H1 (cell line): ENCODE results near the gene TBC1D9. TPM values are rescaled to one million over a fixed set of nuclear protein-coding genes. Genes with fewer than 3 reads are reported as not detected.

Experiments
- CTCF ChIA-PET: fragments of 300-600 bp; sonication (Branson Sonifier 250); formaldehyde crosslinking; loops from one replicate; lab custom pipeline; 2021; ENCODE audit not compliant: partially characterized antibody; lab: Charles Lee
- POLR2A ChIA-PET: fragments of 300-600 bp; sonication (Branson Sonifier 250); formaldehyde crosslinking; loops from one replicate; lab custom pipeline; 2021; ENCODE audit warnings: inconsistent platforms; ENCODE audit not compliant: partially characterized antibody; lab: Charles Lee
- DNase-seq, 2 experiments: peaks; one replicate each; pipeline versions ENCODE4 v3.0.0 to v3.0.0-alpha.2; 2010 to 2022; ENCODE audit warnings: low spot score in 2 of 2, low read depth in 1 of 2, mixed read lengths in 1 of 2
- FAIRE-seq: peaks from 2 replicates; lab custom pipeline; 2011; peaks lifted over from hg19 to GRCh38; lab: Jason Lieb, UNC
- H2AFZ ChIP-seq: 2 replicates; pipeline ENCODE4 v1.8.1; 2012; ENCODE audit warnings: low read length, inconsistent platforms
- H2AK5ac ChIP-seq: 2 replicates; pipeline ENCODE4 v1.6.1; 2013; ENCODE audit warnings: low read depth, low read length
- H2BK120ac ChIP-seq: replicated peaks from 2 replicates; pipeline ENCODE3; 2013; ENCODE audit warnings: low read depth, low read length, inconsistent platforms
- H2BK12ac ChIP-seq: 2 replicates; pipeline ENCODE4 v1.6.1; 2013; ENCODE audit warnings: low read depth, low read length
- H2BK15ac ChIP-seq: 2 replicates; pipeline ENCODE4 v1.6.1; 2013; ENCODE audit warnings: low read length
- H2BK20ac ChIP-seq: 2 replicates; pipeline ENCODE4 v1.6.1; 2013; ENCODE audit warnings: low read length
- H2BK5ac ChIP-seq: 2 replicates; pipeline ENCODE4 v1.6.1; 2013; ENCODE audit warnings: low read depth, low read length
- H3K14ac ChIP-seq: 2 replicates; pipeline ENCODE4 v1.6.1; 2013; ENCODE audit warnings: inconsistent platforms; ENCODE audit not compliant: insufficient read length
- H3K18ac ChIP-seq: 2 replicates; pipeline ENCODE4 v1.6.1; 2013; ENCODE audit warnings: low read length; ENCODE audit errors: extremely low read depth
- H3K23ac ChIP-seq: 2 replicates; pipeline ENCODE4 v1.6.1; 2013; ENCODE audit warnings: inconsistent platforms; ENCODE audit not compliant: insufficient read length
- H3K23me2 ChIP-seq: 2 replicates; pipeline ENCODE4 v1.6.1; 2013; ENCODE audit warnings: low read depth, low read length
- H3K27ac ChIP-seq: 2 replicates; pipeline ENCODE4 v1.6.1; 2011; ENCODE audit warnings: low read depth, low read length, inconsistent platforms
- H3K27me3 ChIP-seq, 4 experiments: replicated peaks in 1 of 4; 1 replicate in 1 of 4; 2 replicates in 3 of 4; pipeline versions ENCODE4 v1.6.1 to v1.8.1; 2011 to 2013; ENCODE audit warnings: low read length in 3 of 4, mild to moderate bottlenecking in 3 of 4, inconsistent platforms in 2 of 4, mixed read lengths in 2 of 4, moderate library complexity in 1 of 4; ENCODE audit not compliant: control insufficient read depth in 3 of 4, insufficient read depth in 3 of 4; ENCODE audit errors: extremely low read depth in 1 of 4
- H3K36me3 ChIP-seq, 4 experiments: 2 replicates each; pipeline versions ENCODE4 v1.6.1 to v1.8.1; 2011 to 2013; ENCODE audit warnings: mild to moderate bottlenecking in 4 of 4, low read length in 3 of 4, moderate library complexity in 2 of 4, control low read depth in 1 of 4, inconsistent platforms in 1 of 4; ENCODE audit not compliant: insufficient read depth in 4 of 4, control insufficient read depth in 2 of 4
- H3K4ac ChIP-seq: replicated peaks from 2 replicates; pipeline ENCODE3; 2013; ENCODE audit warnings: low read length, low read depth, mixed read lengths, inconsistent platforms; ENCODE audit not compliant: insufficient read length
- H3K4me1 ChIP-seq, 4 experiments: replicated peaks in 1 of 4; 1 replicate in 1 of 4; 2 replicates in 3 of 4; pipeline versions ENCODE4 v1.6.1 to v1.8.1; 2011 to 2013; ENCODE audit warnings: low read length in 3 of 4, inconsistent platforms in 2 of 4, mixed read lengths in 1 of 4; ENCODE audit not compliant: insufficient read depth in 4 of 4, control insufficient read depth in 3 of 4
- H3K4me2 ChIP-seq, 2 experiments: 2 replicates each; pipeline versions ENCODE4 v1.6.1 to v1.8.1; 2011 to 2013; ENCODE audit warnings: low read depth in 2 of 2, low read length in 2 of 2, control low read depth in 1 of 2, inconsistent platforms in 1 of 2, mild to moderate bottlenecking in 1 of 2; ENCODE audit not compliant: insufficient read depth in 1 of 2
- H3K4me3 ChIP-seq, 4 experiments: fragments of 200-600, 300-600 bp in 1 of 4; sonication (generic), shearing (Covaris generic), sonication (Bioruptor Twin) in 1 of 4; 2 replicates each; pipeline versions ENCODE4 v1.5.1 to v1.8.1; 2011 to 2016; ENCODE audit warnings: low read length in 4 of 4, low read depth in 3 of 4, control low read depth in 2 of 4, inconsistent platforms in 2 of 4, mild to moderate bottlenecking in 2 of 4, mixed read lengths in 1 of 4, moderate library complexity in 1 of 4; ENCODE audit not compliant: insufficient read depth in 2 of 4; ENCODE audit errors: extremely low read depth in 1 of 4
- H3K56ac ChIP-seq: replicated peaks from 2 replicates; pipeline ENCODE3; 2013; ENCODE audit warnings: low read depth, mild to moderate bottlenecking, mixed read lengths, low read length, inconsistent platforms; ENCODE audit not compliant: insufficient read length
- H3K79me1 ChIP-seq: 2 replicates; pipeline ENCODE4 v1.6.1; 2013; ENCODE audit warnings: low read depth, low read length, control low read depth
- H3K79me2 ChIP-seq, 2 experiments: 2 replicates each; pipeline versions ENCODE4 v1.6.1 to v1.8.1; 2012 to 2013; ENCODE audit warnings: low read length in 2 of 2, mild to moderate bottlenecking in 2 of 2, inconsistent platforms in 1 of 2; ENCODE audit not compliant: insufficient read depth in 2 of 2, control insufficient read depth in 1 of 2
- H3K9ac ChIP-seq, 4 experiments: replicated peaks in 1 of 4; 1 replicate in 1 of 4; 2 replicates in 3 of 4; pipeline versions ENCODE4 v1.6.1 to v1.8.1; 2011 to 2013; ENCODE audit warnings: low read depth in 3 of 4, low read length in 3 of 4, control low read depth in 2 of 4, mild to moderate bottlenecking in 2 of 4, moderate library complexity in 2 of 4, inconsistent platforms in 1 of 4; ENCODE audit errors: extremely low read depth in 1 of 4
- H3K9me3 ChIP-seq, 2 experiments: 2 replicates each; pipeline versions ENCODE4 v1.6.1 to v1.8.1; 2012 to 2013; ENCODE audit warnings: mild to moderate bottlenecking in 2 of 2, moderate library complexity in 2 of 2, control low read depth in 1 of 2, inconsistent platforms in 1 of 2, low read depth in 1 of 2, low read length in 1 of 2, mixed read lengths in 1 of 2; ENCODE audit not compliant: insufficient read depth in 2 of 2
- H4K20me1 ChIP-seq, 2 experiments: replicated peaks in 1 of 2; 2 replicates each; pipeline versions ENCODE3 to v1.8.1; 2011 to 2013; ENCODE audit warnings: inconsistent platforms in 2 of 2, low read length in 2 of 2, mild to moderate bottlenecking in 1 of 2; ENCODE audit not compliant: insufficient read depth in 2 of 2, control insufficient read depth in 1 of 2
- H4K5ac ChIP-seq: 2 replicates; pipeline ENCODE4 v1.6.1; 2013; ENCODE audit warnings: low read length, low read depth, mixed read lengths, inconsistent platforms; ENCODE audit not compliant: insufficient read length
- H4K8ac ChIP-seq: 2 replicates; pipeline ENCODE4 v1.8.0; 2013; ENCODE audit warnings: mild to moderate bottlenecking, moderate library complexity, low read length, inconsistent platforms; ENCODE audit not compliant: insufficient read depth; ENCODE audit errors: extremely low read depth
- H4K91ac ChIP-seq: replicated peaks from 2 replicates; pipeline ENCODE3; 2013; ENCODE audit warnings: low read length, mixed read lengths, inconsistent platforms; ENCODE audit not compliant: insufficient read length
- POLR2A ChIP-seq, 2 experiments: IDR thresholded peaks; 1 replicate in 1 of 2; 2 replicates in 1 of 2; pipeline ENCODE4 v1.6.1; 2011; ENCODE audit warnings: low read depth in 2 of 2, low read length in 2 of 2, mild to moderate bottlenecking in 2 of 2; ENCODE audit errors: control extremely low read depth in 1 of 2
- SUZ12 ChIP-seq: fragments of 200-600 bp; sonication (generic); IDR thresholded peaks from 2 replicates; pipeline ENCODE4 v1.6.1; 2012; ENCODE audit warnings: mild to moderate bottlenecking, inconsistent platforms, low read length, moderate library complexity, mixed read lengths
- WGBS, 2 experiments: shearing (Covaris generic) in 1 of 2; methylation state at CpG; one replicate each; pipeline versions ENCODE4 v1.1.6 to v1.1.7; 2013 to 2015; ENCODE audit warnings: low lambda C conversion rate in 2 of 2, mixed read lengths in 2 of 2, inconsistent platforms in 1 of 2, low coverage in 1 of 2, missing lambda C conversion rate in 1 of 2; ENCODE audit not compliant: insufficient replicate concordance in 2 of 2, insufficient coverage in 1 of 2, insufficient read length in 1 of 2; ENCODE audit errors: extremely low coverage in 1 of 2, missing lambda C conversion rate in 1 of 2; 5-methylcytosine and 5-hydroxymethylcytosine counted together
- polyA plus RNA-seq, 7 experiments: library from polyadenylated mRNA; depleted of rRNA in 3 of 7; stranded (reverse) in 5 of 7; unstranded in 2 of 7; fragments of >200 nt in 5 of 7; fragments of 200-250 nt in 2 of 7; gene quantifications; 1 replicate in 5 of 7; 2 replicates in 1 of 7; 4 replicates in 1 of 7; pipeline versions ENCODE4 v1.2.1 to v1.2.3, GENCODE V29; 2011 to 2013; ENCODE audit warnings: missing spikeins in 2 of 7, mixed read lengths in 2 of 7
- total RNA-seq: library from RNA; stranded (reverse); fragmentation: NEBNext Ultra II Directional; extraction: Animal tissue kit (Norgen Biotek cat#: 25700); gene quantifications from 2 replicates; pipeline ENCODE4 v1.2.1, GENCODE V29; 2021

TBC1D9 gene
- total and polyA plus RNA-seq, 2 of the 8 experiments (the other 6 are each of a cell fraction or from before 2014, with no cell fraction given): 0.94 to 1.0 TPM

GRCh38 chr4:140666889-140667614 is 89.1 kb downstream of the TBC1D9 start:
- CTCF ChIA-PET: interaction anchor here (0.9 to 1.7 kb wide), 5 partner anchors 8 to 240 kb away, joined by 3 to 4 read pairs (median 3); partner anchors contain the start of gene CLGN
- no peak overlapping the region for H2BK5ac ChIP-seq
- POLR2A ChIA-PET: no interaction called here
- no peak overlapping the region for H2BK120ac ChIP-seq
- H3K4ac ChIP-seq: no peak overlapping the region
- no peak overlapping the region for H3K4me2 ChIP-seq
- no peaks in the 10 kb centered on the region for H3K36me3 ChIP-seq
- no peak overlapping the region for H3K9ac ChIP-seq
- H3K79me1 ChIP-seq: no peaks in the 10 kb centered on the region
- 92% methylated on average over 11 of the region's 11 CpGs; no CpG with 5 or more reads in 1 of the 2 experiments for WGBS, 2 experiments
- no peaks in the 10 kb centered on the region for H3K79me2 ChIP-seq
- no peak overlapping the region for H4K5ac ChIP-seq
- H3K27me3 ChIP-seq: no peaks in the 10 kb centered on the region
- no peaks in the 10 kb centered on the region for H3K23me2 ChIP-seq
- no peak for TF ChIP-seq POLR2A (IDR thresholded peaks at IDR 0.05; ENCODE audit: control extremely low read depth in 1 of 2, low read depth in 2 of 2, low read length in 2 of 2)
- no peak for TF ChIP-seq SUZ12
- no peak overlapping the region for H3K14ac ChIP-seq
- no peak overlapping the region for H3K23ac ChIP-seq
- H2AFZ ChIP-seq: no peak overlapping the region
- H2BK15ac ChIP-seq: no peak overlapping the region
- no peak overlapping the region for H4K8ac ChIP-seq
- no peak overlapping the region for H3K56ac ChIP-seq
- no peak for FAIRE-seq
- no peaks in the 10 kb centered on the region for H4K20me1 ChIP-seq
- no peak overlapping the region for H3K27ac ChIP-seq
- H3K4me3 ChIP-seq: no peak overlapping the region
- no peak overlapping the region for H2BK12ac ChIP-seq
- no peak overlapping the region for H3K18ac ChIP-seq
- no peak overlapping the region for H4K91ac ChIP-seq
- H2AK5ac ChIP-seq: no peak overlapping the region
- no peak overlapping the region for H2BK20ac ChIP-seq
- no peaks in the 10 kb centered on the region for H3K4me1 ChIP-seq
- H3K9me3 ChIP-seq: no peaks in the 10 kb centered on the region
- no peak for DNase-seq
